ENCODE measurements around the gene TMEM164. TPM values are rescaled to one million over a fixed set of nuclear protein-coding genes. Genes with fewer than 3 reads are reported as not detected.

TMEM164 gene
- total RNA-seq, 1 experiment from 2014 or later = 26.2 TPM

DNA sequence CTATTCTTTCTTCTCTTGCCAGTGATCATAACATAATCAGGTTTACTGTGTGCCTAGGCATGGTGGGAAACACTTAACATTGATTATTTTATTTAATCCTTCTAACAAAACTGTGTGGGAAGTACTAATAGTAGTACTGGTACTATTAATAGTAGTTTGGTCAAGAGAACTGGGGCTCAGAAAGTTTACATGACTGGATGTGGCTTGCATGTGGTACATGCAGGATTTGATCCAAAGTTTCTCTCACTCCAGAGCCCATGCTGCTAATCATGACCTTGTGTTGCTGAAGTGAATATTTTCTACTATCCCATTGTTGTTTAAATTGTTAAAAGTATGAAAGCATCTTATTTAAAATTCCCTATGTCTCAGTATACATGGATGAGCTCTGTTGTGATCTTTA lies 78.4 kb downstream of the TMEM164 start:
- H3K9me3 ChIP-seq = no peaks in the 10 kb centered on the region
- TF ChIP-seq, protein P1, sequence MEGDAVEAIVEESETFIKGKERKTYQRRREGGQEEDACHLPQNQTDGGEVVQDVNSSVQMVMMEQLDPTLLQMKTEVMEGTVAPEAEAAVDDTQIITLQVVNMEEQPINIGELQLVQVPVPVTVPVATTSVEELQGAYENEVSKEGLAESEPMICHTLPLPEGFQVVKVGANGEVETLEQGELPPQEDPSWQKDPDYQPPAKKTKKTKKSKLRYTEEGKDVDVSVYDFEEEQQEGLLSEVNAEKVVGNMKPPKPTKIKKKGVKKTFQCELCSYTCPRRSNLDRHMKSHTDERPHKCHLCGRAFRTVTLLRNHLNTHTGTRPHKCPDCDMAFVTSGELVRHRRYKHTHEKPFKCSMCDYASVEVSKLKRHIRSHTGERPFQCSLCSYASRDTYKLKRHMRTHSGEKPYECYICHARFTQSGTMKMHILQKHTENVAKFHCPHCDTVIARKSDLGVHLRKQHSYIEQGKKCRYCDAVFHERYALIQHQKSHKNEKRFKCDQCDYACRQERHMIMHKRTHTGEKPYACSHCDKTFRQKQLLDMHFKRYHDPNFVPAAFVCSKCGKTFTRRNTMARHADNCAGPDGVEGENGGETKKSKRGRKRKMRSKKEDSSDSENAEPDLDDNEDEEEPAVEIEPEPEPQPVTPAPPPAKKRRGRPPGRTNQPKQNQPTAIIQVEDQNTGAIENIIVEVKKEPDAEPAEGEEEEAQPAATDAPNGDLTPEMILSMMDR (IDR thresholded peaks at IDR 0.05; ENCODE audit: insufficient read depth in 1 of 2, low read depth in 1 of 2, low read length in 1 of 2, severe bottlenecking in 1 of 2, unreplicated experiment in 1 of 2) = no peak
- H3K4me1 Mint-ChIP-seq (ENCODE audit: low read depth, unreplicated experiment) = no peaks in the 10 kb centered on the region
- H3K27ac Mint-ChIP-seq (ENCODE audit: unreplicated experiment) = no peak overlapping the region
- ChIA-PET POLR2A (no interaction called here), CTCF (no interaction called here)
- H3K36me3 Mint-ChIP-seq (ENCODE audit: insufficient read depth, unreplicated experiment) = no peaks in the 10 kb centered on the region
- no peak overlapping the region for H3K4me3 ChIP-seq (ENCODE audit: low read depth, low read length)
- no peak for DNase-seq
- H3K27me3 ChIP-seq (replicated peaks; ENCODE audit: control insufficient read depth, insufficient read depth, low read length) = no peaks in the 10 kb centered on the region
- peaks cover 8% of the 10 kb centered on the region; the same call in 1 of the 2 replicates for H3K4me1 ChIP-seq
- intact Hi-C loops (cut with micrococcal nuclease; ENCODE audit: unreplicated experiment) = no loop called here
- no peaks in the 10 kb centered on the region for H3K9me3 Mint-ChIP-seq (ENCODE audit: unreplicated experiment)
- no peaks in the 10 kb centered on the region for H3K36me3 ChIP-seq (ENCODE audit: control insufficient read depth, insufficient read depth, low read length)
- H3K4me3 Mint-ChIP-seq (ENCODE audit: unreplicated experiment) = no peak overlapping the region
- no peaks in the 10 kb centered on the region for H3K27me3 Mint-ChIP-seq (ENCODE audit: insufficient read depth, unreplicated experiment)
- BruUV-seq (replicated peaks) = no TSS peak

DNA sequence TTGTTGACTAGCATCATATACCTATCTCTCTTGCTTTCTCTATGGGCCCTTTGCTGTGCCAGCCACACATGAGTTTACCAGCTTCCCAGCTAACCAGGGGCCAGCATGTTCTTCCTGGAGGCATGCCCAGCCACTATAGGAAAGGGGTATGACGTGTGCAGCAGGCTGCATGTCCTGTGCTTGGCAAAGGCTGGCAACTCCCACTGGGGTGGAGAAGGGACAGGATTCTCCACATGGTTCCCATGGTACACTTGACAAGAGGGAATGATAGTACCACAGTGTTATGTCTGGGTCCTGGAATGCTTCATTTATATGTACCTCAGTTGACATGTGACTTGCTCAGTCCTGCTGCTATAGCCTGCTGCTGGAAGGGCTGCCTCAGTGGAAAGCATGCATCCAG lies 78.8 kb downstream of the TMEM164 start:
- Mint-ChIP-seq H3K4me3 (ENCODE audit: unreplicated experiment) (no peak overlapping the region), H3K9me3 (ENCODE audit: unreplicated experiment) (no peaks in the 10 kb centered on the region), H3K36me3 (ENCODE audit: insufficient read depth, unreplicated experiment) (no peaks in the 10 kb centered on the region), H3K27me3 (ENCODE audit: insufficient read depth, unreplicated experiment) (no peaks in the 10 kb centered on the region), H3K4me1 (ENCODE audit: low read depth, unreplicated experiment) (no peaks in the 10 kb centered on the region), H3K27ac (ENCODE audit: unreplicated experiment) (no peak overlapping the region)
- BruUV-seq (replicated peaks) = no TSS peak
- Histone ChIP-seq H3K36me3 (ENCODE audit: control insufficient read depth, insufficient read depth, low read length) (no peaks in the 10 kb centered on the region), H3K27me3 (replicated peaks; ENCODE audit: control insufficient read depth, insufficient read depth, low read length) (no peaks in the 10 kb centered on the region), H3K4me1 (peaks cover 11% of the 10 kb centered on the region; the same call in 1 of the 2 replicates), H3K9me3 (no peaks in the 10 kb centered on the region), H3K4me3 (ENCODE audit: low read depth, low read length) (no peak overlapping the region)
- ChIA-PET POLR2A (no interaction called here), CTCF (no interaction called here)
- DNase-seq = no peak
- TF ChIP-seq, protein P1 (IDR thresholded peaks at IDR 0.05; ENCODE audit: insufficient read depth in 1 of 2, low read depth in 1 of 2, low read length in 1 of 2, severe bottlenecking in 1 of 2, unreplicated experiment in 1 of 2) = no peak
- intact Hi-C loops (cut with micrococcal nuclease; ENCODE audit: unreplicated experiment) = no loop called here

DNA sequence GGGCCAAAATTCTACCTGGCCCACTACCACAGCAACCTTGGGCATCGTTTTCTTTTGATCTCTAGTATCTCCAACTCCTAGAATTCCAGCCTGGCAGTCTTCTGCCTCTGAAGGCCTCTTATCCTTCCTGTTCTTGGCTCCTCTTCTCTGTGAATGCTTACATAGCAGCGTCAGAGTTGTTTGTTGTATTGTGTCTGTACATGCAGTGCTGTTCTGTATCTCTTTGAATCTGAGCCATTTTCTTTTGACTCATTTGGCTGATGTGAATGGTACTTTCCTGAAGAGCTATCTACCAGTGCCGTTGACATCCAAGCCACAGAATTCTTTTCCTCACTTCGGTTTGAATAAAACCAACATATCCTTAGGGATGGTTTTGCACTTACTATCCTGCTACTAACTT lies 79.2 kb downstream of the TMEM164 start:
- no peaks in the 10 kb centered on the region for H3K9me3 ChIP-seq
- no peak overlapping the region for H3K4me3 ChIP-seq (ENCODE audit: low read depth, low read length)
- Mint-ChIP-seq H3K9me3 (ENCODE audit: unreplicated experiment) (no peaks in the 10 kb centered on the region), H3K36me3 (ENCODE audit: insufficient read depth, unreplicated experiment) (no peaks in the 10 kb centered on the region), H3K27ac (ENCODE audit: unreplicated experiment) (no peak overlapping the region), H3K4me3 (ENCODE audit: unreplicated experiment) (no peak overlapping the region), H3K4me1 (ENCODE audit: low read depth, unreplicated experiment) (no peaks in the 10 kb centered on the region), H3K27me3 (ENCODE audit: insufficient read depth, unreplicated experiment) (no peaks in the 10 kb centered on the region)
- intact Hi-C loops (cut with micrococcal nuclease; ENCODE audit: unreplicated experiment) = no loop called here
- POLR2A ChIA-PET = no interaction called here
- BruUV-seq (replicated peaks) = no TSS peak
- TF ChIP-seq, protein P1 (IDR thresholded peaks at IDR 0.05; ENCODE audit: insufficient read depth in 1 of 2, low read depth in 1 of 2, low read length in 1 of 2, severe bottlenecking in 1 of 2, unreplicated experiment in 1 of 2) = no peak
- DNase-seq = no peak
- H3K4me1 ChIP-seq = peaks cover 15% of the 10 kb centered on the region
- CTCF ChIA-PET = no interaction called here
- H3K36me3 ChIP-seq (ENCODE audit: control insufficient read depth, insufficient read depth, low read length) = no peaks in the 10 kb centered on the region
- no peaks in the 10 kb centered on the region for H3K27me3 ChIP-seq (replicated peaks; ENCODE audit: control insufficient read depth, insufficient read depth, low read length)
